Esophagus squamous epithelium (tissue), 5 donors: ENCODE measurements around the gene ZNF593OS. TPM values are rescaled to one million over a fixed set of nuclear protein-coding genes. Genes with fewer than 3 reads are reported as not detected.

Experiments
- DNase-seq: peaks from one replicate; lab custom pipeline; 2025; lab: John Stamatoyannopoulos, UW
- H3K27ac ChIP-seq, 4 donors: fragments of 200-600 bp; sonication (generic); one replicate each; pipeline ENCODE4 v1.5.1; 2016 to 2019; ENCODE audit warnings: mild to moderate bottlenecking in 1 of 4
- H3K27me3 ChIP-seq, 4 donors: fragments of 200-600 bp; sonication (generic); 1 replicate in 3 of 4; 2 replicates in 1 of 4; pipeline versions ENCODE4 v1.5.1 to v1.6.0; 2017 to 2021; ENCODE audit warnings: antibody characterized with exemption in 1 of 4
- H3K36me3 ChIP-seq, 3 donors: fragments of 200-600 bp; sonication (generic); one replicate each; pipeline ENCODE4 v1.5.1; 2016 to 2019
- H3K4me1 ChIP-seq, 3 donors: fragments of 200-600 bp; sonication (generic); one replicate each; pipeline ENCODE4 v1.5.1; 2017 to 2019
- H3K4me3 ChIP-seq, 4 donors: fragments of 200-600 bp; sonication (generic); 1 replicate in 3 of 4; 2 replicates in 1 of 4; pipeline ENCODE4 v1.5.1; 2016 to 2019; ENCODE audit warnings: mild to moderate bottlenecking in 2 of 4, moderate library complexity in 1 of 4
- H3K9me3 ChIP-seq, 3 donors: fragments of 200-600 bp; sonication (generic); one replicate each; pipeline ENCODE4 v1.5.1; 2016 to 2019
- CTCF ChIP-seq, 6 experiments: fragments of 450-650 bp in 4 of 6; fragments of 200-600 bp in 2 of 6; sonication (generic) in 2 of 6; IDR thresholded peaks; one replicate each; pipeline ENCODE4 v1.5.1; 2016 to 2019; ENCODE audit warnings: antibody characterized with exemption in 6 of 6, mild to moderate bottlenecking in 4 of 6, moderate library complexity in 4 of 6
- POLR2A ChIP-seq, 4 donors: fragments of 450-650 bp; IDR thresholded peaks; one replicate each; pipeline ENCODE4 v1.6.1; 2017; ENCODE audit warnings: antibody characterized with exemption in 4 of 4, mild to moderate bottlenecking in 4 of 4, moderate library complexity in 3 of 4
- WGBS, 2 donors: methylation state at CpG; one replicate each; pipeline ENCODE4 v1.1.5; 2018; 5-methylcytosine and 5-hydroxymethylcytosine counted together
- intact Hi-C: fragments of 100-400 bp; cut with DNase I; formaldehyde crosslinking; loops from one replicate; pipeline ENCODE4 v1.15.0; 2022
- total RNA-seq, 4 donors: library from RNA; depleted of rRNA; stranded (reverse); fragments of >200 nt; gene quantifications; one replicate each; pipeline ENCODE4 v1.1.0, GENCODE V29; 2016
- donor health status: DM: yes; HTN: yes; CAD: no.

The ZNF593OS gene
- total RNA-seq, 4 donors from 2014 or later, result not detected

GRCh38 chr1:26119892-26120608 is 51.6 kb downstream of the ZNF593OS start:
- Histone ChIP-seq H3K27me3 (no peaks in the 10 kb centered on the region), H3K4me3 (no peak overlapping the region), H3K36me3 (peaks cover 0 to 74% (median 10%) of the 10 kb centered on the region in 3 donors), H3K9me3 (no peaks in the 10 kb centered on the region), H3K27ac (no peak overlapping the region), H3K4me1 (peaks cover 0 to 39% (median 11%) of the 10 kb centered on the region in 3 donors)
- WGBS, 2 donors, result 60 to 75% methylated on average over 9 of the region's 9 CpGs
- intact Hi-C loops, result no loop called here
- DNase-seq, result no peak
- no peak for TF ChIP-seq CTCF (IDR thresholded peaks at IDR 0.05)
- no peak for TF ChIP-seq POLR2A (IDR thresholded peaks at IDR 0.05)

Other genes with a start within 250 kb of the ZNF593OS start
- gene PAFAH2, start 173.8 kb downstream of the ZNF593OS start, total RNA-seq, result 10 to 100 TPM in 3 of 4 donors, 1 to 10 TPM in 1; 8.3 to 17.2 (median 11.7) TPM
- not detected for gene EXTL1, start 150.1 kb downstream of the ZNF593OS start, total RNA-seq
- not detected for gene SLC30A2, start 125.7 kb downstream of the ZNF593OS start, total RNA-seq
- gene TRIM63, start 104.2 kb downstream of the ZNF593OS start, total RNA-seq, result 1 to 10 TPM in 1 of 4 donors, under 1 TPM in 1, not detected in 2; 0.23 to 1.7 TPM
- 10 to 100 TPM in 2 of 4 donors, 1 to 10 TPM in 2; 5.6 to 14.0 (median 8.3) TPM for gene PDIK1L, start 60.0 kb downstream of the ZNF593OS start, total RNA-seq
- gene FAM110D, start 12.8 kb downstream of the ZNF593OS start, total RNA-seq, result 1 to 10 TPM in 2 of 4 donors, under 1 TPM in 2; 0.23 to 5.1 (median 2.0) TPM
- not detected for gene C1orf232, start 2.9 kb downstream of the ZNF593OS start, total RNA-seq
- gene ZNF593, start 1.9 kb downstream of the ZNF593OS start, total RNA-seq, result 10 to 100 TPM; 19.2 to 45.6 (median 24.7) TPM
- 10 to 100 TPM; 17.8 to 43.3 (median 25.9) TPM for gene CNKSR1, start 5.7 kb upstream of the ZNF593OS start, total RNA-seq
- gene CATSPER4, start 18.8 kb upstream of the ZNF593OS start, total RNA-seq, result not detected
- 10 to 100 TPM in 3 of 4 donors, 1 to 10 TPM in 1; 7.5 to 14.7 (median 12.5) TPM for gene CEP85, start 62.4 kb upstream of the ZNF593OS start, total RNA-seq
- 100 to 1,000 TPM in 2 of 4 donors, 10 to 100 TPM in 2; 76.9 to 163 (median 106) TPM for gene SH3BGRL3, start 108.3 kb upstream of the ZNF593OS start, total RNA-seq
- 1 to 10 TPM; 3.2 to 9.2 (median 3.7) TPM for gene UBXN11, start 134.8 kb upstream of the ZNF593OS start, total RNA-seq
- gene CD52, start 146.1 kb upstream of the ZNF593OS start, total RNA-seq, result 10 to 100 TPM in 2 of 4 donors, 1 to 10 TPM in 2; 1.9 to 22.1 (median 9.4) TPM
- gene CRYBG2, start 182.3 kb upstream of the ZNF593OS start, total RNA-seq, result 100 to 1,000 TPM in 3 of 4 donors, 10 to 100 TPM in 1; 35.8 to 305 (median 122) TPM
- gene ZNF683, start 200.9 kb upstream of the ZNF593OS start, total RNA-seq, result under 1 TPM in 2 of 4 donors, not detected in 2; 0.26 to 0.95 TPM
- gene LIN28A, start 239.0 kb upstream of the ZNF593OS start, total RNA-seq, result not detected